Measurements from ENCODE around the gene UGP2. TPM values are rescaled to one million over a fixed set of nuclear protein-coding genes. Genes with fewer than 3 reads are reported as not detected.
"Not testable (repeated sequence)": the region's sequence is repeated elsewhere in the genome, so short reads cannot be mapped to it uniquely, and the experiment has no call there.

The UGP2 gene
- total RNA-seq, 1 experiment from 2014 or later, result 55.8 TPM

GRCh38 chr2:63805412-63805811 lies 36.3 kb upstream of the UGP2 start:
- intact Hi-C loops (cut with micrococcal nuclease), result no loop called here
- no peaks in the 10 kb centered on the region for H4K20me1 ChIP-seq (ENCODE audit: low read length)
- no peaks in the 10 kb centered on the region for H3K79me2 ChIP-seq (ENCODE audit: low read length)
- H3K9me3 ChIP-seq (ENCODE audit: low read length), result peaks cover 4% of the 10 kb centered on the region; the same call in 1 of the 2 replicates
- ChIA-PET CTCF (no interaction called here), POLR2A (ENCODE audit: unreplicated experiment) (no interaction called here)
- H3K4me1 ChIP-seq (ENCODE audit: insufficient read depth, low read length), result no peaks in the 10 kb centered on the region
- no peak overlapping the region for H3K27ac ChIP-seq (ENCODE audit: low read length)
- DNase-seq (no peak), ATAC-seq (no peak)
- no peaks in the 10 kb centered on the region for H3K9me2 ChIP-seq (replicated peaks; ENCODE audit: low read length)
- TF ChIP-seq EZH2 (IDR thresholded peaks at IDR 0.05; ENCODE audit: low read length, unreplicated experiment), result no peak
- TF ChIP-seq EZH2phosphoT487 (IDR thresholded peaks at IDR 0.05; ENCODE audit: borderline replicate concordance, low read length), result no peak
- TF ChIP-seq CTCF (conservative IDR thresholded peaks at IDR 0.05; ENCODE audit: low read depth, low read length), result no peak
- no peaks in the 10 kb centered on the region for H3K36me3 ChIP-seq (ENCODE audit: low read depth, low read length)
- H2AFZ ChIP-seq (ENCODE audit: low read length), result no peak overlapping the region
- H3K4me2 ChIP-seq (ENCODE audit: low read length), result no peak overlapping the region
- no TSS peak for BruUV-seq (replicated peaks)
- no peak overlapping the region for H3K9ac ChIP-seq (ENCODE audit: low read length)
- H3K27me3 ChIP-seq (ENCODE audit: low read length), result no peaks in the 10 kb centered on the region
- H3F3A ChIP-seq (ENCODE audit: low read length, unreplicated experiment), result no peaks in the 10 kb centered on the region
- no peak overlapping the region for H3K4me3 ChIP-seq (ENCODE audit: low read length)

GRCh38 chr2:63808036-63808435 lies 33.7 kb upstream of the UGP2 start:
- H3K27me3 ChIP-seq (ENCODE audit: low read length); H3F3A ChIP-seq (ENCODE audit: low read length, unreplicated experiment); CTCF ChIA-PET; H3K4me2 ChIP-seq (ENCODE audit: low read length); ATAC-seq; H4K20me1 ChIP-seq (ENCODE audit: low read length); BruUV-seq (replicated peaks); H3K9me3 ChIP-seq (ENCODE audit: low read length); H3K79me2 ChIP-seq (ENCODE audit: low read length); intact Hi-C loops (cut with micrococcal nuclease); H3K27ac ChIP-seq (ENCODE audit: low read length); H2AFZ ChIP-seq (ENCODE audit: low read length); H3K4me1 ChIP-seq (ENCODE audit: insufficient read depth, low read length); H3K9ac ChIP-seq (ENCODE audit: low read length); H3K4me3 ChIP-seq (ENCODE audit: low read length); H3K36me3 ChIP-seq (ENCODE audit: low read depth, low read length); DNase-seq; H3K9me2 ChIP-seq (replicated peaks; ENCODE audit: low read length): not testable (repeated sequence)
- POLR2A ChIA-PET (ENCODE audit: unreplicated experiment), result interaction anchor here (0.6 kb wide), 1 partner anchor 764 kb away, joined by 8 read pairs; no protein-coding TSS in a partner anchor

GRCh38 chr2:63808911-63809310 lies 32.8 kb upstream of the UGP2 start:
- ATAC-seq; H3K27ac ChIP-seq (ENCODE audit: low read length); CTCF ChIA-PET; H3K4me3 ChIP-seq (ENCODE audit: low read length); H3K4me2 ChIP-seq (ENCODE audit: low read length); H4K20me1 ChIP-seq (ENCODE audit: low read length); H3K9me2 ChIP-seq (replicated peaks; ENCODE audit: low read length); H3K79me2 ChIP-seq (ENCODE audit: low read length); DNase-seq; H3K4me1 ChIP-seq (ENCODE audit: insufficient read depth, low read length); BruUV-seq (replicated peaks); H3K9ac ChIP-seq (ENCODE audit: low read length); H3K9me3 ChIP-seq (ENCODE audit: low read length); H3F3A ChIP-seq (ENCODE audit: low read length, unreplicated experiment); POLR2A ChIA-PET (ENCODE audit: unreplicated experiment); H3K27me3 ChIP-seq (ENCODE audit: low read length); H2AFZ ChIP-seq (ENCODE audit: low read length); intact Hi-C loops (cut with micrococcal nuclease); H3K36me3 ChIP-seq (ENCODE audit: low read depth, low read length): not testable (repeated sequence)

- H3K9ac ChIP-seq (ENCODE audit: low read length), result no peak overlapping the region
- H2AFZ ChIP-seq (ENCODE audit: low read length), result no peak overlapping the region
- DNase-seq (no peak), ATAC-seq (no peak)
- no peaks in the 10 kb centered on the region for H3K79me2 ChIP-seq (ENCODE audit: low read length)
- no peak overlapping the region for H3K27ac ChIP-seq (ENCODE audit: low read length)
- POLR2A ChIA-PET (ENCODE audit: unreplicated experiment), result no interaction called here
- H3K4me2 ChIP-seq (ENCODE audit: low read length), result no peak overlapping the region
- no peaks in the 10 kb centered on the region for H3K27me3 ChIP-seq (ENCODE audit: low read length)
- no peak for TF ChIP-seq EZH2 (IDR thresholded peaks at IDR 0.05; ENCODE audit: low read length, unreplicated experiment)
- TF ChIP-seq CTCF (conservative IDR thresholded peaks at IDR 0.05; ENCODE audit: low read depth, low read length), result no peak
- no peak for TF ChIP-seq EZH2phosphoT487 (IDR thresholded peaks at IDR 0.05; ENCODE audit: borderline replicate concordance, low read length)
- no peaks in the 10 kb centered on the region for H3K36me3 ChIP-seq (ENCODE audit: low read depth, low read length)
- no peak overlapping the region for H3K4me3 ChIP-seq (ENCODE audit: low read length)
- no peaks in the 10 kb centered on the region for H4K20me1 ChIP-seq (ENCODE audit: low read length)
- H3K9me3 ChIP-seq (ENCODE audit: low read length), result no peaks in the 10 kb centered on the region
- intact Hi-C loops (cut with micrococcal nuclease), result no loop called here
- CTCF ChIA-PET, result no interaction called here
- no peaks in the 10 kb centered on the region for H3K9me2 ChIP-seq (replicated peaks; ENCODE audit: low read length)
- H3K4me1 ChIP-seq (ENCODE audit: insufficient read depth, low read length), result no peaks in the 10 kb centered on the region
- H3F3A ChIP-seq (ENCODE audit: low read length, unreplicated experiment), result no peaks in the 10 kb centered on the region
- BruUV-seq (replicated peaks), result no TSS peak
Observed at GRCh38 chr2:63811063-63811462, 30.6 kb upstream of the UGP2 start.

- H2AFZ ChIP-seq (ENCODE audit: low read length); H3K9ac ChIP-seq (ENCODE audit: low read length); H3K4me2 ChIP-seq (ENCODE audit: low read length); H3K4me1 ChIP-seq (ENCODE audit: insufficient read depth, low read length); H3K79me2 ChIP-seq (ENCODE audit: low read length); intact Hi-C loops (cut with micrococcal nuclease); BruUV-seq (replicated peaks); H3K27me3 ChIP-seq (ENCODE audit: low read length); CTCF ChIA-PET; H3K9me2 ChIP-seq (replicated peaks; ENCODE audit: low read length); H3F3A ChIP-seq (ENCODE audit: low read length, unreplicated experiment); H3K27ac ChIP-seq (ENCODE audit: low read length); DNase-seq; ATAC-seq; H3K9me3 ChIP-seq (ENCODE audit: low read length); H3K4me3 ChIP-seq (ENCODE audit: low read length); H3K36me3 ChIP-seq (ENCODE audit: low read depth, low read length); POLR2A ChIA-PET (ENCODE audit: unreplicated experiment); H4K20me1 ChIP-seq (ENCODE audit: low read length): not testable (repeated sequence)
Observed at GRCh38 chr2:63811870-63812269, 29.8 kb upstream of the UGP2 start.

Data from PC-3 (cell line).